ENCODE data around the gene MYH16. TPM values are rescaled to one million over a fixed set of nuclear protein-coding genes. Genes with fewer than 3 reads are reported as not detected.
A peak's percentile ranks its signal among the peaks of the same experiment; 100 is the strongest.

MYH16 gene
- total RNA-seq, 1 donor from 2014 or later: not detected

DNA sequence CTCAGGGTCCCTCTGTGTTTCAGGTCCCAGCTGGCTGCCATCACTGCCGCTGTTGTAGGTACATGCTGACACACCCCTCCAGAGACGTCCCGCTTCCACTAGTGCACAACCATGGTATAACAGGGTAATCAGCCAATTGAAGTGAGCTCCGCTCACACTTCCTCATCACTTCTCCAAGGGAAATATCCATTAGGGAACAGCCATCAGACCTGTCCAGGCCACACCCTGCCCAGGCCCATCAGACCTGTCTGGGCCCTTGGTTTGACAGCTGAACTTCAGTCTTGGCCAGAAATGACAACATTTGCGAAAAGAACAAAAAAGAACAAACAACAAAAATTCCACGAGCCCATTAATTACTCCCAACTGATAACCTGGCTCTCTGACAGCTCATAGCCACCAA, 11.0 kb upstream of the MYH16 start:
- peak; percentile 10 for ATAC-seq
- no peak for DNase-seq
- Histone ChIP-seq H3K27me3 (no peaks in the 10 kb centered on the region), H3K9me3 (no peaks in the 10 kb centered on the region), H3K27ac (no peak overlapping the region), H3K36me3 (no peaks in the 10 kb centered on the region), H3K4me1 (no peaks in the 10 kb centered on the region), H3K4me3 (no peak overlapping the region)
- intact Hi-C loops (cut with DNase I): no loop called here
- TF ChIP-seq, protein P1, sequence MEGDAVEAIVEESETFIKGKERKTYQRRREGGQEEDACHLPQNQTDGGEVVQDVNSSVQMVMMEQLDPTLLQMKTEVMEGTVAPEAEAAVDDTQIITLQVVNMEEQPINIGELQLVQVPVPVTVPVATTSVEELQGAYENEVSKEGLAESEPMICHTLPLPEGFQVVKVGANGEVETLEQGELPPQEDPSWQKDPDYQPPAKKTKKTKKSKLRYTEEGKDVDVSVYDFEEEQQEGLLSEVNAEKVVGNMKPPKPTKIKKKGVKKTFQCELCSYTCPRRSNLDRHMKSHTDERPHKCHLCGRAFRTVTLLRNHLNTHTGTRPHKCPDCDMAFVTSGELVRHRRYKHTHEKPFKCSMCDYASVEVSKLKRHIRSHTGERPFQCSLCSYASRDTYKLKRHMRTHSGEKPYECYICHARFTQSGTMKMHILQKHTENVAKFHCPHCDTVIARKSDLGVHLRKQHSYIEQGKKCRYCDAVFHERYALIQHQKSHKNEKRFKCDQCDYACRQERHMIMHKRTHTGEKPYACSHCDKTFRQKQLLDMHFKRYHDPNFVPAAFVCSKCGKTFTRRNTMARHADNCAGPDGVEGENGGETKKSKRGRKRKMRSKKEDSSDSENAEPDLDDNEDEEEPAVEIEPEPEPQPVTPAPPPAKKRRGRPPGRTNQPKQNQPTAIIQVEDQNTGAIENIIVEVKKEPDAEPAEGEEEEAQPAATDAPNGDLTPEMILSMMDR (IDR thresholded peaks at IDR 0.05): no peak

DNA sequence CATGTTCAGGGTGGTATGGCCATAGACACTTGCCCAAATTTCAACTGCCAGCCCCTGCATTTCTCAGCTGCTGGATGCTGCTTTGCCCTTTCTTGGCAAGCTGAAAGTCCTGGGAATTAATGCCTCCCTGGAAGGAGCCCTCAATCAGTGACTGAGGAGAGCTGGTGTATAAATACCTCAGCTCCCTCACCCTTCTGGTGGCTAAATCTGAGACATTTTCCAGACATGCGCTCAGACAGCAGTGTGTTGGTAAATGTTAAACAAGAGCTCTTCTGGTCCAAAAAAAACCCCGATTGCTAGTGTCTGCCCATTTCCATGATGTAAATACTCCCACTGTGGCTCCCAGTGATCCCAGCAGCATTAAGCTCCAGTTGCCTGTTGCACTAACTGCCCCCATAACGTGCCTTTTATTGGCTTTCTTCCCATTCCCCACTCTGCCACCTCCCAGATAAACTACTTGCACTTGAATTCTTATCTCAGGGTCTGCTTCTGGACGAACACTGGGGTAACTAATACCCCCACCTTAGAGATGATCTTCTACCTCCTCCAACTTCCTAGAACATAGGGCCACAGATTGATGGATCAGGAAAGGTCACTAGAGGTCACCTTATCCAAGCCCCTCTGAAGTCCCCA, 6.7 kb upstream of the MYH16 start:
- H3K9me3 ChIP-seq: no peaks in the 10 kb centered on the region
- H3K4me3 ChIP-seq: no peak overlapping the region
- no peaks in the 10 kb centered on the region for H3K36me3 ChIP-seq
- no peak for DNase-seq
- no peak overlapping the region for H3K27ac ChIP-seq
- no peaks in the 10 kb centered on the region for H3K4me1 ChIP-seq
- TF ChIP-seq, protein P1 (IDR thresholded peaks at IDR 0.05): no peak
- no peaks in the 10 kb centered on the region for H3K27me3 ChIP-seq
- intact Hi-C loops (cut with DNase I): no loop called here
- no peak for ATAC-seq

DNA sequence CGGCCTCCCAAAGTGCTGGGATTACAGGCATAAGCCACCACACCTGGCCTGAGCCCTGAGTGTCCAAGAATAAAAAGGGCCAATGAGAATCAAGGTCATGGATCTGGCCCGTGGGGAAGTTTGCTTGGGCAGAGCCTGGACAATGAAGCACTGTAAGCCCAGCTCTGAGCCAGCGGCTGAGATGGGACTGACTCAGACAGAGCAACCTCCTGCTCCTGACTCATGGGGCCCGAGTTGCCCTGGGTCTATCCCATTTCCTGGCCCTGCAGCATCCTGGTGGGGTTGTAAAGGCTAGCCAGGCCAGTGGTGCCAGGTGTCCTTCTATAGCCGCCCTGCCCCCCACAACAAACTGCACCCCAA, 5.2 kb upstream of the MYH16 start:
- no peak overlapping the region for H3K27ac ChIP-seq
- H3K36me3 ChIP-seq: no peaks in the 10 kb centered on the region
- no peaks in the 10 kb centered on the region for H3K9me3 ChIP-seq
- no peaks in the 10 kb centered on the region for H3K27me3 ChIP-seq
- no peak for DNase-seq
- H3K4me3 ChIP-seq: no peak overlapping the region
- ATAC-seq: peak; percentile 17
- intact Hi-C loops (cut with DNase I): no loop called here
- TF ChIP-seq, protein P1 (IDR thresholded peaks at IDR 0.05): no peak
- H3K4me1 ChIP-seq: no peaks in the 10 kb centered on the region

DNA sequence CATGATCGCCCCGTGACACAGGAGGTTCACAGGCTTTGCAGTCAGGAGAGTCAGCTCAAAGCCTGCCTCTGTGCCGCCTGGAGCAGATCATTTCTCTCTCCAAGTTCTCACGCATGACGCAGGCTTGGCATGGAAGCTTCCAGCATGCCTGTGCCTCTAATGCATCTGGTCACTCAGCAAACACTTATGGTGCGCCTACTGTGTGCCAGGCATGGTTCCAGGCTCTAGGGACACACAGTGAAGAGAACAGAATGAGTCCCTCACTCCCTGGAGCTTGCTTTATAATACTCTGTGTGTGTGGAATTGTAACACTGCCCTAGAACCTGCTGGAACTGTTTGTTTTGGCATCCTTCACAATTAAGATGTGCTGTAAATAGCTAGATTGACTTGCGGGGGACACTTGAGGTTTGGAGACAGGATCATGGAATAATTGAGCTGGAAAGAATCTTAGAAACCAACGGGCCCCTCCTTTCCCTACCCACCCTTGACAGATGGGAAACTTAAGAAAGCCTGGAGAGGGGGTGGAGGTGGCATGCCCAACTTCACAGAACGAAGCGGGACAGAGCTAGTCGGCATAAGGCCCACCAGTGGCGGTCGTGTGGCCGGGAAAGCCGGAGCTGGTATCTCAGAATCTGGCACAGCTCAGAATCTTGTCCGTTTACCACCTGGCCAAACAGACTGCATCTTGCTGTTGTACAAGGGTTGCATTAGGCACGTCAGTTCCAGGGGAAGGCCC, 4.6 kb upstream of the MYH16 start:
- DNase-seq (no peak), ATAC-seq (peak; percentile 25)
- no peaks in the 10 kb centered on the region for H3K36me3 ChIP-seq
- TF ChIP-seq, protein P1 (IDR thresholded peaks at IDR 0.05): no peak
- no peak overlapping the region for H3K4me3 ChIP-seq
- no peak overlapping the region for H3K27ac ChIP-seq
- intact Hi-C loops (cut with DNase I): no loop called here
- no peaks in the 10 kb centered on the region for H3K27me3 ChIP-seq
- no peaks in the 10 kb centered on the region for H3K9me3 ChIP-seq
- no peaks in the 10 kb centered on the region for H3K4me1 ChIP-seq

DNA sequence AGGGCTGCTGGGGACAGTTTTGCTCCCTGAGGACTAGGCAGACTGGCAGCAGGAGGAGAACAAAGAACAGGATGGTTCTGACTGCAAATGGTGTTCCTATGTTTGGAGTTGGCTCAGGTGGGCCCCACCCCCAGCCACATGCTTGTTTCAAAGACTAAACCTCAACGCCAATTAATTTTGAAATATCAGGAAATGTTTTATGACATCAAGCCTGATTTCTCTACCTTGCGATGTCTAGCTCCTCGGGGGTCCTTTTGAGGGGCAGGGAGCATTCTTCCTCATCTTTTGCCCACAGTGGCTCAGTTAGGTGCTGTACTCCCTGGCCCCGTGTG, 4.1 kb upstream of the MYH16 start:
- H3K9me3 ChIP-seq: no peaks in the 10 kb centered on the region
- intact Hi-C loops (cut with DNase I): no loop called here
- H3K27me3 ChIP-seq: no peaks in the 10 kb centered on the region
- no peak overlapping the region for H3K27ac ChIP-seq
- ATAC-seq (no peak), DNase-seq (no peak)
- no peaks in the 10 kb centered on the region for H3K36me3 ChIP-seq
- TF ChIP-seq, protein P1 (IDR thresholded peaks at IDR 0.05): no peak
- no peak overlapping the region for H3K4me3 ChIP-seq
- no peaks in the 10 kb centered on the region for H3K4me1 ChIP-seq

All from upper lobe of right lung (tissue), 1 donor.